GM10266 (cell line): Measurements from ENCODE around the gene NDRG3.

Experiments
- DNase-seq: peaks from one replicate; pipeline ENCODE4 v3.0.0; 2012; ENCODE audit errors: extremely low spot score
- TF ChIP-seq, protein P1 (sequence below): IDR thresholded peaks from 2 replicates; pipeline ENCODE4 v1.5.1; 2012; ENCODE audit warnings: mild to moderate bottlenecking, low read depth; ENCODE audit not compliant: control insufficient read depth, insufficient read depth; ENCODE audit errors: missing control alignments

The NDRG3 gene

DNA sequence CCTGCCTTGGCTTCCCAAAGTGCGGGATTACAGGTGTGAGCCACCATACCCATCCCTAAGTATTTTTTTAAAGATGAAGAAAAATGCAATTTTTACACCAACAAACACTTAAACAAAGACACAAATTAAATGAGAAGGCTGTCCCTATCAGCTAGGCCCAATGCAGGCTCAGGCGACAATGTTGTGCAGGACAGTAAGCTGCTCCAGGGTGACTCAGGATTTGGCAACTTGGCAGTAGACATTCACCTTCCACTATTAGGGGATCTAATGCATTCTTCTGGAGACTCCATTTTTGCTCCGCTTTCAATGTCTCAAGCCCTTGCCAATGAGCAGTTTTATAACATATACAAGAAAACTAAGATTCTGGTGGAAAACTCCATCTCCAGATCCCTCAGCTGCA, 19.7 kb downstream of the NDRG3 start:
- no peak for DNase-seq
- TF ChIP-seq, protein P1, sequence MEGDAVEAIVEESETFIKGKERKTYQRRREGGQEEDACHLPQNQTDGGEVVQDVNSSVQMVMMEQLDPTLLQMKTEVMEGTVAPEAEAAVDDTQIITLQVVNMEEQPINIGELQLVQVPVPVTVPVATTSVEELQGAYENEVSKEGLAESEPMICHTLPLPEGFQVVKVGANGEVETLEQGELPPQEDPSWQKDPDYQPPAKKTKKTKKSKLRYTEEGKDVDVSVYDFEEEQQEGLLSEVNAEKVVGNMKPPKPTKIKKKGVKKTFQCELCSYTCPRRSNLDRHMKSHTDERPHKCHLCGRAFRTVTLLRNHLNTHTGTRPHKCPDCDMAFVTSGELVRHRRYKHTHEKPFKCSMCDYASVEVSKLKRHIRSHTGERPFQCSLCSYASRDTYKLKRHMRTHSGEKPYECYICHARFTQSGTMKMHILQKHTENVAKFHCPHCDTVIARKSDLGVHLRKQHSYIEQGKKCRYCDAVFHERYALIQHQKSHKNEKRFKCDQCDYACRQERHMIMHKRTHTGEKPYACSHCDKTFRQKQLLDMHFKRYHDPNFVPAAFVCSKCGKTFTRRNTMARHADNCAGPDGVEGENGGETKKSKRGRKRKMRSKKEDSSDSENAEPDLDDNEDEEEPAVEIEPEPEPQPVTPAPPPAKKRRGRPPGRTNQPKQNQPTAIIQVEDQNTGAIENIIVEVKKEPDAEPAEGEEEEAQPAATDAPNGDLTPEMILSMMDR = no peak

DNA sequence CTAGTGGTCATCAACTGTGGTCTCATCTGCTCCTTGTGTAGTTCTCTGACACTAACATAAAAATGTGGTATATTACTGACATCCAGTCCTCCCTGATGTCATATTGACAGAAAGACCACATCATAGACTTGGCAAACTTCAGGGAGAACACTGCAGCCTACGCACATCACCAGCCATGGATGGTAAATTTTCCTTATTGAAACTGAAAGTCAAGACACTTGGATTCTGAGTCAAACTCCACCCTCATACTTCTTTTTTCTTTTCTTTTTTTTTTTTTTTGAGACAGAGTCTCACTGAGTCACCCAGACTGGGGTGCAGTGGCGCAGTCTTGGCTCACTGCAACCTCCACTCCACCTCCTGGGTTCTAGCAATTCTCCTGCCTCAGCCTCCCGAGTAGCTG, 25.4 kb downstream of the NDRG3 start:
- DNase-seq = no peak
- TF ChIP-seq, protein P1 = no peak

DNA sequence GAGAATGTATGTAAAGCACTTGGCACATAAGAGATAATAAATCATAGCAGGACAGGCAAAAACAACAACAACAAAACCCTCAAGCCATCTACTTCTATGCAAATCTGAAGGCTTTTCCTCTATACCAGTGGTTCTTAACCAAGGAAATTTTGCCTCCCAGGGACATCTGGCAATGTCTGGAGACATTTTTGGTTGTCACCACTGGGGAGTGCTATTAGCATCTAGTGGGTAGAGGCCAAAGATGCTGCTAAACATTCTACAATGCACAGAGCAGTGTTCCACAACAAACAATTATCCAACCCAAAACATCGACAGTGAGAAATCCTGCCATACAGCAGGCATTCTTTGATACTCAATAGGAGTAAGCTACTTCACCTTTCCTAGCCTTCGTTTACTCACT, 28.2 kb downstream of the NDRG3 start:
- no peak for DNase-seq
- TF ChIP-seq, protein P1 = peak; percentile 30

DNA sequence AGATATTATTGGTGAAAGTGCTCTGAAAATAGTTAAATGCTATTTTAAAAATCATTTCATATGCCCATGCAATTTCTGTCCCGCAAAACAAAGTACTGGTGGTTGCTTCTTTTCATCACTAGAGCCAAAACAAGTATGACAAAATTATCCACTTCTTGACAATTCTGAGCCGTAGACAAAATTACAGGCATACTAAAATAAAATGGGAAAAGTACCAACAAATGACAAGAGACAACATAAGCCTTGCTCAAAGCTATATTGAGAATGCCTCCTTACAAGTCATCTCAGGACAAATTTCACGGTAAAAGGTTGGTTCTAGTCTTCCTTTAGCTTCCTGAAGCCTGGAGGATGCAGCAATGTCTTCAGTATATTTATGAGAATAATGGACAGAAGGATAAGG, 28.9 kb downstream of the NDRG3 start:
- TF ChIP-seq, protein P1 = no peak
- DNase-seq = no peak

DNA sequence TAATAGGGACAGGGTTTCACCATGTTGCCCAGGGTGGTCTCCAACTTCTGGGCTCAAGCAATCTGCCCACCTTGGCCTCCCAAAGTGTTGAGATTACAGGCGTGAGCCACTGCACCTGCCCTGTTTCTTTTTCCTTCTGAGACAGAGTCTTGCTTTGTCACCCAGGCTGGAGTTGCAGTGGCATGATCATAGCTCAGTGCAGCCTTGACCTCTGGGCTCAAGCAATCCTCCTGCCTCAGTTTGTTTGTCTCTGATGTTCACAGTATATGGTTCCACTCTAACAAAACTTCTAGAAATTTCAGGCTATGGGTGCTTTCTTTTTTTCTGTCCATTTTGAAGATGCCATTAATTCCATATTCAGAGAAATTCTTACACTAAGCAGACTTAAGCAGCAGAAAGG, 33.1 kb downstream of the NDRG3 start:
- no peak for DNase-seq
- TF ChIP-seq, protein P1 = no peak

DNA sequence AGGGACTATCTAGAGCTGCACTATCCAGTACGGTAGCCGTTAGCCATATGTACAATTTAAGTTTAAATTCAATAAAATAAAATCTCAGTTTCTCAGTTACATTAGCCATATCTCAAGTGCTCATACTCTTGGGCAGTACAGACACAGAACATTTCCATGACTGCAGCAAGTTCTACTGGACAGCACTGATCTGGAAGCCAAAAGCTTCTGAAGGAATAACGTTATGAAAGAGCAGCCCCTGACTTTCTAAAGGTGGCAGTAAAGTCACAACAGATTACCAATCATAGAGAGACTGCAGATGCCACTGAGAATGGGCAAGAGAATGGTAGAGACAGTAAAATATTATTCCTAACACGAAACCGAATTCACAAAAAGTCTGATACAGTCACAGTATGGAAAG, 36.8 kb downstream of the NDRG3 start:
- DNase-seq = no peak
- TF ChIP-seq, protein P1 = no peak

DNA sequence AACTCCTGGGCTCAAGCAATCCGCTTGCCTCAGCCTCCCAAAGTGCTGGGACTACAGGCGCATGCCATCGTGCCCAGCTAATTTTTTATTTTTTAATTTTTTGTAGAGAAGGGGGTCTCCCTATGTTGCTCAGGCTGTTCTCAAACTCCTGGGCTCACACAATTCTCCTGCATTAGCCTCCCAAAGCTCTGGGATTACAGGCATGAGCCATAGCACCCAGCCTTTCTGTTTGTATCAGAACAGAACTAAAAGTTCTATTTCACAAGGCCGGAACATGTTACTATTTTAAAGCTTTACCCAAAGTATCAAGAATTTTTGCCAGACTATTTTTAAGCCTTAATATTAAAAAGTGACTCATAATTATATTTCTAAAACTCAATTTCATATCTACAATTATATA, 42.4 kb downstream of the NDRG3 start:
- TF ChIP-seq, protein P1 = no peak
- DNase-seq = no peak
